ENCODE data around the gene CCDC3. TPM values are rescaled to one million over a fixed set of nuclear protein-coding genes. Genes with fewer than 3 reads are reported as not detected.

The CCDC3 gene
- total and polyA plus RNA-seq, 2 of the 8 experiments (the other 6 are each of a cell fraction or from before 2014, with no cell fraction given) = 3.4 to 3.7 TPM

DNA sequence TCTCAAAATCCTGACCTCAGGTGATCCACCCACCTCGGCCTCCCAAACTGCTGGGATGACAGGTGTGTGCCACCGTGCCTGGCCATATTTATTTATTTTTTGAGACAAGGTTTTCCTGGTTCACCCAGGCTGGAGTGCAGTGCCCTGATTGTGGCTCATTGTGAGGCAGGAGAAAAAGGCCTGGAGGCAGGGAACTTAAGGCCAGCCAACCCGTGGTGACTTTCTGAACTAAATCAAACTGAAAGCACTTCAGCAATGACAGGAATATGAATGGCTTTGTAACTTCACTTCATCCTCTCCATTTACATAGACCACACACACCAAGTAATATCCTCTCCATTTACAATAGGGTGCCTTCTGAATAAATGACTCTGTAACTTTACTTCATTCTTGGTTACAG, 124.4 kb downstream of the CCDC3 start:
- no peak overlapping the region for H4K91ac ChIP-seq (replicated peaks; ENCODE audit: insufficient read length, low read length)
- POLR2A ChIA-PET (ENCODE audit: partially characterized antibody) = no interaction called here
- no peaks in the 10 kb centered on the region; a peak in 1 of 7 replicates for H3K4me1 ChIP-seq (replicated peaks in 1 of 4; ENCODE audit: control insufficient read depth in 3 of 4, insufficient read depth in 4 of 4, low read length in 3 of 4)
- no peaks in the 10 kb centered on the region for H3K36me3 ChIP-seq (ENCODE audit: control insufficient read depth in 2 of 4, insufficient read depth in 4 of 4, low read length in 3 of 4)
- 95% methylated on average over 2 of the region's 3 CpGs; no CpG with 5 or more reads in 1 of the 2 experiments for WGBS, 2 experiments (ENCODE audit: extremely low coverage in 1 of 2, insufficient coverage in 1 of 2, insufficient read length in 1 of 2, insufficient replicate concordance in 2 of 2, low coverage in 1 of 2, low lambda C conversion rate in 2 of 2, missing lambda C conversion rate in 1 of 2)
- H2AFZ ChIP-seq (ENCODE audit: low read length) = no peak overlapping the region
- no peak overlapping the region for H3K4me2 ChIP-seq (ENCODE audit: insufficient read depth in 1 of 2, low read depth in 2 of 2, low read length in 2 of 2)
- no peak overlapping the region for H3K9ac ChIP-seq (replicated peaks in 1 of 4; ENCODE audit: extremely low read depth in 1 of 4, low read depth in 3 of 4, low read length in 3 of 4)
- no peaks in the 10 kb centered on the region for H3K27me3 ChIP-seq (replicated peaks in 1 of 4; ENCODE audit: control insufficient read depth in 3 of 4, extremely low read depth in 1 of 4, insufficient read depth in 3 of 4, low read length in 3 of 4)
- no peak overlapping the region for H3K4me3 ChIP-seq (ENCODE audit: extremely low read depth in 1 of 4, insufficient read depth in 2 of 4, low read depth in 3 of 4, low read length in 4 of 4)
- no peak overlapping the region for H3K4ac ChIP-seq (replicated peaks; ENCODE audit: insufficient read length, low read depth, low read length)
- H3K27ac ChIP-seq (ENCODE audit: low read depth, low read length) = no peak overlapping the region
- H4K5ac ChIP-seq (ENCODE audit: insufficient read length, low read depth, low read length) = no peak overlapping the region
- no peak overlapping the region for H2BK12ac ChIP-seq (ENCODE audit: low read depth, low read length)
- no peak overlapping the region for H2BK120ac ChIP-seq (replicated peaks; ENCODE audit: low read depth, low read length)
- no peak overlapping the region for H2BK20ac ChIP-seq (ENCODE audit: low read length)
- H3K23me2 ChIP-seq (ENCODE audit: low read depth, low read length) = no peaks in the 10 kb centered on the region
- DNase-seq (ENCODE audit: low read depth in 1 of 2, low spot score in 2 of 2) (no peak), FAIRE-seq (no peak)
- 0 out of 4 replicates have a peak, but pooled peaks cover 0 to 2% of the 10 kb centered on the region in 2 experiments for H3K9me3 ChIP-seq (ENCODE audit: insufficient read depth in 2 of 2, low read depth in 1 of 2, low read length in 1 of 2)
- no peak overlapping the region for H4K8ac ChIP-seq (ENCODE audit: extremely low read depth, insufficient read depth, low read length)
- no peak overlapping the region for H2AK5ac ChIP-seq (ENCODE audit: low read depth, low read length)
- H2BK15ac ChIP-seq (ENCODE audit: low read length) = no peak overlapping the region
- no peak overlapping the region for H2BK5ac ChIP-seq (ENCODE audit: low read depth, low read length)
- CTCF ChIA-PET (ENCODE audit: partially characterized antibody) = interaction anchor here (0.7 to 1.2 kb wide), 2 partner anchors 22 to 60 kb away, joined by 3 read pairs; no protein-coding TSS in a partner anchor
- H3K14ac ChIP-seq (ENCODE audit: insufficient read length) = no peak overlapping the region
- H3K56ac ChIP-seq (replicated peaks; ENCODE audit: insufficient read length, low read depth, low read length) = no peak overlapping the region
- no peak overlapping the region for H3K23ac ChIP-seq (ENCODE audit: insufficient read length)
- no peaks in the 10 kb centered on the region for H3K79me2 ChIP-seq (ENCODE audit: control insufficient read depth in 1 of 2, insufficient read depth in 2 of 2, low read length in 2 of 2)
- no peak overlapping the region for H3K18ac ChIP-seq (ENCODE audit: extremely low read depth, low read length)
- H3K79me1 ChIP-seq (ENCODE audit: low read depth, low read length) = no peaks in the 10 kb centered on the region
- no peaks in the 10 kb centered on the region for H4K20me1 ChIP-seq (replicated peaks in 1 of 2; ENCODE audit: control insufficient read depth in 1 of 2, insufficient read depth in 2 of 2, low read length in 2 of 2)
- TF ChIP-seq, protein P1, sequence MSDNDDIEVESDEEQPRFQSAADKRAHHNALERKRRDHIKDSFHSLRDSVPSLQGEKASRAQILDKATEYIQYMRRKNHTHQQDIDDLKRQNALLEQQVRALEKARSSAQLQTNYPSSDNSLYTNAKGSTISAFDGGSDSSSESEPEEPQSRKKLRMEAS (IDR thresholded peaks at IDR 0.05) = no peak
- no peak for TF ChIP-seq CTBP2 (IDR thresholded peaks at IDR 0.05; ENCODE audit: borderline replicate concordance, insufficient read depth, insufficient read length, low read length)
- no peak for TF ChIP-seq SRF (IDR thresholded peaks at IDR 0.05; ENCODE audit: low read depth, low read length)
- no peak for TF ChIP-seq ASH2L (IDR thresholded peaks at IDR 0.05; ENCODE audit: low read length)
- TF ChIP-seq, protein P2, sequence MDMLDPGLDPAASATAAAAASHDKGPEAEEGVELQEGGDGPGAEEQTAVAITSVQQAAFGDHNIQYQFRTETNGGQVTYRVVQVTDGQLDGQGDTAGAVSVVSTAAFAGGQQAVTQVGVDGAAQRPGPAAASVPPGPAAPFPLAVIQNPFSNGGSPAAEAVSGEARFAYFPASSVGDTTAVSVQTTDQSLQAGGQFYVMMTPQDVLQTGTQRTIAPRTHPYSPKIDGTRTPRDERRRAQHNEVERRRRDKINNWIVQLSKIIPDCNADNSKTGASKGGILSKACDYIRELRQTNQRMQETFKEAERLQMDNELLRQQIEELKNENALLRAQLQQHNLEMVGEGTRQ (IDR thresholded peaks at IDR 0.05; ENCODE audit: low read length) = no peak
- no peak for TF ChIP-seq MAFK (IDR thresholded peaks at IDR 0.05; ENCODE audit: low read depth, low read length)
- TF ChIP-seq KDM5A (IDR thresholded peaks at IDR 0.05; ENCODE audit: low read length) = no peak
- no peak for TF ChIP-seq BACH1 (IDR thresholded peaks at IDR 0.05; ENCODE audit: low read length)
- TF ChIP-seq POLR2A (IDR thresholded peaks at IDR 0.05; ENCODE audit: control extremely low read depth in 1 of 2, low read depth in 2 of 2, low read length in 2 of 2) = no peak
- no peak for TF ChIP-seq HDAC6 (IDR thresholded peaks at IDR 0.05; ENCODE audit: low read depth, low read length)
- TF ChIP-seq KDM4A (IDR thresholded peaks at IDR 0.05; ENCODE audit: low read depth, low read length, severe bottlenecking) = no peak
- TF ChIP-seq TEAD4 (IDR thresholded peaks at IDR 0.05; ENCODE audit: low read depth, low read length) = no peak

All from H1 (cell line).